ENCODE data around the gene MAGEL2. TPM values are rescaled to one million over a fixed set of nuclear protein-coding genes. Genes with fewer than 3 reads are reported as not detected.

Gene MAGEL2
- 0.32 TPM for total RNA-seq
- long read RNA-seq, full-length matches to known transcripts: 1 of 1 reads
- long read RNA-seq, partial matches to known transcripts: 0 of 1 reads
- long read RNA-seq, other reads (novel, unspliced or antisense): 0 of 1 reads

- DNase-seq (ENCODE audit: low spot score): no peak
These were observed at the start of gene MAGEL2 for GRCh38 chr15:23647421-23648370. Gene MAGEL2 (minus strand): TSS chr15:23647867. CDS start chr15:23647742, 125 bp downstream.

DNA sequence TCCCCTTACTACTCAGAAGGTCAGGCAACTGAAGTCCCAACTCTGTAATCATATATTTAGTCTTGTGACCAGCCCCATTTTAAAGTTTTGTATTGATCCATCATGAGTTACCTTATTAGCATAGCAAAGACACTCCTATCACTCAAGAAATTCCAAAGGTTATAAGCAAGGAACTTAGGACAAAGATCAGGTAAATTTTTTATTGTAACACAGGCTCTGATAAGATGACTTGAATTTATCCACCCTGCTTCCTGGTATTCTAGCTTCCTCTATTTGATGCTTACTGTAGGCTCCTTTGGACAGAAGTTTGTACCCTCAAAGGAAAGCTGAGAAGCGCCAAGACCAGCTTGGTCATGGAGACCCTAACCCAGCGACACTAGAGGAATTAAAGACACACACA, 47.6 kb upstream of the MAGEL2 start:
- no peak for DNase-seq (ENCODE audit: low spot score)

DNA sequence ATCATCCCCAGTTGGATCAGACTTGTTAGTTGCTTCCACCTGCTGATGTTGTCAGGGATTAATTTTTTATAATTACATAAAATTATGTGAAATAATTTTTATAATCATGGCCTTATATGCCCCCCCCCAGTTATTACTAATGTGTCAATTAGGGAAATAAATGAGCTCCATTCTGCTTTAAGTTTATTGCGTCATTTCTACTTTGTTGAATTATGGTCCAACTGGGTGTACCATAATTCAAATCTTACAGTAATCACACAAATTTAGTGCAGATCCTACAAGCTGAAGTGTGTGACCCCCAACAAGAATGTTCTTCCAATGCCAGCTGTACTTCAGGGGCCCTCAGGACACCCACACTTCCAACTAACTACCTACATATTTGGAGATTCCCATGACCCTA, 46.9 kb upstream of the MAGEL2 start:
- DNase-seq (ENCODE audit: low spot score): no peak

GRCh38 chr15:23690450-23690852, 42.8 kb upstream of the MAGEL2 start:
- no peak for DNase-seq (ENCODE audit: low spot score)

DNA sequence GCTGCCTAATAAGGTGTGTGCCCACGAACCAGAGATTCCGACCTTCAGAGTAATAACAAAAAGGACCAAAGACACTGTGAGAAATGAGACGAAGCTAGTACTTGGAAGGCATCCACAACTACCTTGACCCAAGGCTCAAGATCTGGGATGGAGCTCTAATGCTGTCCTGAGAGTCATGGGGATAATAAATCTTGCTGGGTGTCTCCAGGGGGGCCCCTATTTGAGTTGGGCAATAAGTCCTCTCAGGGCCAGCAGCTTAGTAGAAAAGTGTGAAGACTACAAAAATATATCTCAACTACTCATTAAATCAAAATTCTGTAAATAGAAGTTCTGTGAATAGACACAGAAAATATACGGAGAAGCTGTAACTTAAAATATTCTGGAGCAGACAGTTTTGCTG, 42.3 kb upstream of the MAGEL2 start:
- DNase-seq (ENCODE audit: low spot score): no peak

- DNase-seq (ENCODE audit: low spot score): no peak
These were observed 39.4 kb upstream of the MAGEL2 start, which contains the start of gene NDN for GRCh38 chr15:23687143-23687470. Gene NDN (minus strand): TSS chr15:23687305. CDS start chr15:23687217, 88 bp downstream.

DNA sequence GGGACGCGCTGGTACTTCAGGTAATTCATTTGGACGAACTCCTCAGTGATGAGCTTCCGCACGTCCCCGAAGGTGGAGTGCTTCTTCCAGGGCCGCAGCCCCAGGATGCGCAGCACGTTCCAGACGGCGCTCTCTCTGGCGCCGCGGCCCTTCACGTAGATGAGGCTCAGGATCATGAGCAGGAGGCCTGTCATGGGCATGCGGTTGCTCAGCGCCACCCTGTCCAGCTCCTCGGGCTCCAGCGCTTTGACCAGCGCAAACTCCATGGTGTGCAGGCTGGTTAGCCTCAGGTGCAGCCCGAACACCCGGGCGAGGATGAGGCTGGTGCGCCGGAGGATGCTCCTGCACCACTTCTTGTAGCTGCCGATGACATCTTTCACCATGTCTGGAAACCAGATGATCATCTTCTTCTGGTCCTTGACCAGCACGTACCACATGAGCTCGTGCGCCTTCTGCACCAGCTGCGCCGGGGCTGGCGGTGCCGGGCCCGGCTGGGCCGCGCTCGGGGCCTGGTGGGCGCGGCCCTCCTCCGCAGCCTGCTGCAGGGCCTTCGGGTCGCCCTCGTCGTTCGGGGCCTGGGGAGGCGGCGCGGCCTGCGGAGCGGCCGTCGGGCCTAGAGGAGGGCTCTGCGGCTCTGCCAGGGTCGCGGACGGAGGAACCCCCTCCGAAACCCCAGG, 38.9 kb upstream of the MAGEL2 start:
- DNase-seq (ENCODE audit: low spot score): no peak

GRCh38 chr15:23671481-23671880, 23.8 kb upstream of the MAGEL2 start:
- no peak for DNase-seq (ENCODE audit: low spot score)

GRCh38 chr15:23670970-23671369, 23.3 kb upstream of the MAGEL2 start:
- DNase-seq (ENCODE audit: low spot score): no peak

GRCh38 chr15:23663232-23663631, 15.6 kb upstream of the MAGEL2 start:
- DNase-seq (ENCODE audit: low spot score): no peak

DNA sequence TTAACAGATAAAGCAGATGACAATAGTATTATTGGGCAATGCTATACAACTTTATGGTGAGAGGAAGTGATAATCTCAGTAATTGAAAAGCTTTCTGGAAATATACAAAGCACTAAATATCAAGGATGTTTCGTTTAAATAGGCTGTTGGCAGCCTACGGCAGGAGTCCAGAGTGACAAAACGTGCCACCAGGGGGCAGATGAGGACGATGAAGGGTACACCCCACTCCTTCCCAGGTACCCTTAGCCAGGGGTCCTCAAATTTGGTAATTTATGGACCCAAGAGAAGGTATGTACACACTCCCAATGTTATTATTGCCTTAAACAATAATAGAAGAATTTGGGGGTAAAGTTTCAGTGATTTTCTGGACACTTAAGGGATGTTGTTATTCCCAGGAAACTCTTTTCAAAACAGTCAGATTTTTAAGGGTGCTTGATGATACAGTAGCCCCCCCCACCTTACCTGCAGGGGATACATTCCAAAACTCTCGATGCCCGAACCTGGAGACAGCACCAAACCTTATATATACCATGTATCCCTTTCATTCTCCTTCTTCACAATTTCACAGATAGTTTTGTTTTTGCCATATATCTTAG, 1.4 kb upstream of the MAGEL2 start:
- DNase-seq (ENCODE audit: low spot score): no peak

DNA sequence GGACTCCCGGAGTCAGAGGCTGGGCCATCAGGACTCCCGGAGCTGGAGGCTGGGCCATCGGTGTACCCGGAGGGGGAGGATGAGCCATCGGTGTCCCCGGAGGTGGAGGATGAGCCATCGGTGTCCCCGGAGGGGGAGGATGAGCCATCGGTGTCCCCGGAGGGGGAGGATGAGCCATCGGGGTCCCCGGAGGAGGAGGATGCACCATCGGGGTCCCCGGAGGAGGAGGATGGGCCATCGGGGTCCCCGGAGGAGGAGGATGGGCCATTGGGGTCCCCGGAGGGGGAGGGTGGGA, 719 bp downstream of the MAGEL2 start:
- no peak for DNase-seq (ENCODE audit: low spot score)

GRCh38 chr15:23646165-23647000, 1.3 kb downstream of the MAGEL2 start:
- no peak for DNase-seq (ENCODE audit: low spot score)

- no peak for DNase-seq (ENCODE audit: low spot score)
These were observed 2.1 kb downstream of the MAGEL2 start for GRCh38 chr15:23645371-23646164.

- DNase-seq (ENCODE audit: low spot score): no peak
These were observed 2.8 kb downstream of the MAGEL2 start for GRCh38 chr15:23644829-23645228.

GRCh38 chr15:23642413-23643044, 5.1 kb downstream of the MAGEL2 start:
- DNase-seq (ENCODE audit: low spot score): no peak

DNA sequence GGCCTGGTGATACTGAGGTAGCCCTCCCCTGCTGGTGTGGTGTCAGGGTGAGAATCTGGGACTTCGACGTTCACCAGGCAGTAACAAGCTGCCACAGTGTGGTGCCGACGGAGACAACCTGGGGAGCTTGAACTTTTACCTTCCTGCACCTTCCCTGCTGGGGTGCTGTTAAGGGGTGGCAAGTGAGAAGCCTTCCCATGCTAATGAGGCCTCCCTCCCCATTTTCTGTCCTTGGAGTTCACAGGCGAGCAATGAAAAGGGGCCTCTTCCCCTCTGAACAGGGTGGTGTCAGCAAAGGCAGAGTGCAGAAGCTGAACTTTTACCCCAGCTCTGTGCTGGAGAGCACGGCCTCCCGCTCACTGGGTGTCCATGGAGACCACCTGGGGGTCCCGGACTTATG, 13.5 kb downstream of the MAGEL2 start:
- DNase-seq (ENCODE audit: low spot score): no peak

GRCh38 chr15:23629234-23629805, 18.3 kb downstream of the MAGEL2 start:
- DNase-seq (ENCODE audit: low spot score): no peak

GRCh38 chr15:23628612-23629233, 18.9 kb downstream of the MAGEL2 start:
- DNase-seq (ENCODE audit: low spot score): no peak
